Kidney epithelial cell (primary cell): ENCODE data around the gene PGBD1. TPM values are rescaled to one million over a fixed set of nuclear protein-coding genes. Genes with fewer than 3 reads are reported as not detected.

Experiments used
- DNase-seq: peaks from one replicate; pipeline ENCODE4 v3.0.0-alpha.2; 2010; ENCODE audit warnings: low read depth
- H3K27me3 ChIP-seq: 2 replicates; pipeline ENCODE4 v1.6.0; 2011; ENCODE audit warnings: low read length; ENCODE audit not compliant: control insufficient read depth, insufficient read depth
- H3K36me3 ChIP-seq: 2 replicates; pipeline ENCODE4 v1.5.1; 2011; ENCODE audit warnings: low read length; ENCODE audit not compliant: control insufficient read depth, insufficient read depth
- H3K4me3 ChIP-seq: 2 replicates; pipeline ENCODE4 v1.5.1; 2011; ENCODE audit warnings: low read depth, mild to moderate bottlenecking, control low read depth, low read length
- total RNA-seq: library from RNA; depleted of rRNA; stranded (reverse); fragments of >200 nt; gene quantifications from 2 replicates; pipeline ENCODE4 v1.2.3, GENCODE V29; 2015
- TF ChIP-seq, protein P1 (sequence below): IDR thresholded peaks from 2 replicates; pipeline ENCODE4 v1.5.1; 2011; ENCODE audit warnings: mild to moderate bottlenecking, moderate library complexity, low read length, control low read depth, inconsistent platforms; ENCODE audit not compliant: insufficient read depth, poor library complexity, severe bottlenecking

Gene PGBD1
- total RNA-seq, 1 donor from 2014 or later: 6.6 TPM

DNA sequence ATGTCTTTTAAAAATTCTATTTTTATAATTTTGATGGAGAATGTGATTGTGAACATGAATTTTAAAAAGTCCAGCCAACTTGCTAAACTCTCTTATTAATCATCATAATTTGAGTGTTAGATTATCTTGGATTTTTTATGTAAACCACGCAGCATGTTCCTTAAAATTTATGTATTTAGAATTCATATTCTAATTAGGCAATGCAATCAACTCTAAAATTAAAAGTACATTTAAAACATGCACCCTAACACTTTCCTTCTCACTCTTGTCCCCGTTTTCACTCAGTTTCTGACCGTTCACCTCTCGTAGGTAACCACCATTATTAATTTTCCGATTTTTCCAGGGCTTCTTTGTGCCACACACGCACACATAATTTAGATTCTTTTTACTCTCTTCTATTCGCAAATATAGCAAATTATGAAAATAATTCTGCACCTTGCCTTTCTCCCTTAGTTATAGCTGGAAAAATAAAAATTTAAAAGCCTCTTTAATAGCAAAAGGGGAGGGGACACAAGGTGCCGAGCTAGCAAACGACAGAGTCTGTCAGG is 68.0 kb downstream of the PGBD1 start:
- Histone ChIP-seq H3K36me3 (no peaks in the 10 kb centered on the region), H3K4me3 (peak overlapping the region; percentile 93), H3K27me3 (peaks cover 3% of the 10 kb centered on the region)
- TF ChIP-seq, protein P1, sequence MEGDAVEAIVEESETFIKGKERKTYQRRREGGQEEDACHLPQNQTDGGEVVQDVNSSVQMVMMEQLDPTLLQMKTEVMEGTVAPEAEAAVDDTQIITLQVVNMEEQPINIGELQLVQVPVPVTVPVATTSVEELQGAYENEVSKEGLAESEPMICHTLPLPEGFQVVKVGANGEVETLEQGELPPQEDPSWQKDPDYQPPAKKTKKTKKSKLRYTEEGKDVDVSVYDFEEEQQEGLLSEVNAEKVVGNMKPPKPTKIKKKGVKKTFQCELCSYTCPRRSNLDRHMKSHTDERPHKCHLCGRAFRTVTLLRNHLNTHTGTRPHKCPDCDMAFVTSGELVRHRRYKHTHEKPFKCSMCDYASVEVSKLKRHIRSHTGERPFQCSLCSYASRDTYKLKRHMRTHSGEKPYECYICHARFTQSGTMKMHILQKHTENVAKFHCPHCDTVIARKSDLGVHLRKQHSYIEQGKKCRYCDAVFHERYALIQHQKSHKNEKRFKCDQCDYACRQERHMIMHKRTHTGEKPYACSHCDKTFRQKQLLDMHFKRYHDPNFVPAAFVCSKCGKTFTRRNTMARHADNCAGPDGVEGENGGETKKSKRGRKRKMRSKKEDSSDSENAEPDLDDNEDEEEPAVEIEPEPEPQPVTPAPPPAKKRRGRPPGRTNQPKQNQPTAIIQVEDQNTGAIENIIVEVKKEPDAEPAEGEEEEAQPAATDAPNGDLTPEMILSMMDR: no peak
- DNase-seq: no peak

DNA sequence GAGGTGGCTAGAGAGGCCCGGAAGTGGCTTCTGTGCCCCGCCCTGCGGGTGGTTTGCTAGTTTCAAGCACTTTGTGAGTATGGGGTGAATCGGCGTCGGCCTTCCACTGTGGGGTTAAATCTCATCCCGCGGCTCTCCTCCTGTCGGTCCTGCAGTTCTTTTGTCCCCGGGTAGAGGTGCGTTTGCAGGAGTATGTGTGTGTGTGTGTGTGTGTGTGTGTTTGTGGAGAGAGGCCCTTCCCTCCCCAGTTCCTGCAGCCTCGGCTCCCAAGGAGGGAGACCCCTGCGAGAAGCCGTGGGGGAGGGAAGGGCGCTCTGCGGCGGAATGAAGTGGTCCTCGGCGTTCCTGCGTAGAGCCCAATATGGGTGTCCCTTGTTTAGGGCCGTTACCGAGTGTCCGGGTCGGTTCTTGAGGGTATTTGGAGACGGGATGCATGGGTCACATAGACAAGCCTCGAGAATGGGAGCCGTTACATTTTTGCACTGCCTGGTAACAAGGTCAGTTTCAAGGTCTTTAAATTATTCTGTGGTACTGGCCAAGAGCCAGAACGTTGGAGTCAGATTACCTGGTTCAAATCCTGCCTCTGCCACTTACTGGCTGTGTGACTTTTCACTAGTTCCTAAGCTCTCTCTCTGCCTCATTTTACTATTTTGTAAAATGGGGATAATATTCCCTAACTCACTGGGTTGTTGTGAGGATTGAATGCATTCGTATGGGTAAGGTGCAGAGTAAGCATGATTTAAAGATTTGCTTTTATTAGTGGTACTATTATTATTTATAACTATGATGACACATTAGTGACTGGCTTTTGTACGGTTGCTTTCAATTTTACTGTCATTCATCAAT is 68.7 kb downstream of the PGBD1 start, which contains the start of gene ZKSCAN3:
Gene ZKSCAN3, plus strand, starts transcription at position 56 of the 846 bp plus-strand sequence. CDS start 9,640 bp downstream, outside the sequence.
- Histone ChIP-seq H3K4me3 (peak within 1 kb of the TSS; percentile 93), H3K27me3 (peaks cover 3% of the 10 kb centered on the region), H3K36me3 (no peaks in the 10 kb centered on the region)
- no peak for DNase-seq
- TF ChIP-seq, protein P1: no peak

DNA sequence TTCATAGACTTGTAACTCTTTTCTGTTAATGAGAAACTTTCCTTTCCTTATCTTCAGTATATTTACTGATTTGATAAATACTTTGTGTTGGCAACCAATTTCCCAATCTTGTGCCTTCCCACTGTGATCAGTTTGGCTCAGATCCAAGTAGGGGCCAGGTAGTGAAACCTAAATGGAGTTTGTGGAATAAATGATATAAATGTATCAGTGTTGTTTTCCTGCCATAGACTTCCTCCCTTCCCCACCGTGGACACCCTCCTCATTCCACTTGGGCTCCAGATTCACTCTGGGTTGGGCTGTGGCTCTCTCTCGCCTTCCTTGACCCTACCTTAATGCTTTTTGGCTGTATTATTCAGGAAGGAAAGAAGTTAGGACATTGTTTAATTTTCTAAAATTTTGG is 69.7 kb downstream of the PGBD1 start:
- no peak for DNase-seq
- Histone ChIP-seq H3K4me3 (no peak overlapping the region), H3K36me3 (no peaks in the 10 kb centered on the region), H3K27me3 (peaks cover 3% of the 10 kb centered on the region)
- TF ChIP-seq, protein P1: no peak

DNA sequence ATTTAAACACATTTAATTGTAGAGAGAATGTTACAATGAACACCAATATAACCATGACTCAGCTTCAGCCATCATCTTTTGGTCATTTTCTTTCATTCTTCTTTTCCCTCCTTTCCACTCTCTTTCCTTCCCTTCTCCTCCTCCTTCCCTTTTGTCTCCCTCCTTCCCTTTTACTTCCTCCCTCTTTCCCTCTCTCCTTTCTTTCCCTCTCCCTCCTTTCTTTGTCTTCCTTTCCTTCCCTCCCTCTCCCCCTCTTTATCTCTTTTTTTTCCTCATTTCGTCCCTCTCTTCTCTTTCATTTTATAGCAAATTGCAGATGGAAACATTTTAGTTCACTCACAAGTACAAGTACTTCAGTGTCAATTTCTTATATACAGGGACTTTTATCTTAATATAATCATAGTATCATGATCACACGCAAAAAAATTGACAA is 70.1 kb downstream of the PGBD1 start:
- Histone ChIP-seq H3K36me3 (no peaks in the 10 kb centered on the region), H3K4me3 (no peak overlapping the region), H3K27me3 (peaks cover 3% of the 10 kb centered on the region)
- no peak for DNase-seq
- TF ChIP-seq, protein P1: no peak

Other genes with a start within 250 kb of the PGBD1 start
- 15.4 and 16.8 TPM in 2 replicates for gene ZNF165, start 201.0 kb upstream of the PGBD1 start, total RNA-seq
- 6.4 and 10.5 TPM in 2 replicates for gene ZSCAN16, start 157.0 kb upstream of the PGBD1 start, total RNA-seq
- gene ZKSCAN8, start 139.7 kb upstream of the PGBD1 start, total RNA-seq: 16.4 and 17.9 TPM in 2 replicates
- 19.2 and 23.7 TPM in 2 replicates for gene ZSCAN9, start 56.3 kb upstream of the PGBD1 start, total RNA-seq
- 3.8 and 4.4 TPM in 2 replicates for gene ZKSCAN4, start 29.3 kb upstream of the PGBD1 start, total RNA-seq
- gene NKAPL, start 22.3 kb upstream of the PGBD1 start, total RNA-seq: 1.0 and 1.1 TPM in 2 replicates
- gene ZSCAN26, start 14.4 kb upstream of the PGBD1 start, total RNA-seq: 15.8 and 18.6 TPM in 2 replicates
- 4.0 and 5.6 TPM in 2 replicates for gene ZSCAN31, start 54.6 kb downstream of the PGBD1 start, total RNA-seq
- gene ZKSCAN3, start 68.4 kb downstream of the PGBD1 start, total RNA-seq: 3.6 and 5.5 TPM in 2 replicates
- gene ZSCAN12, start 118.2 kb downstream of the PGBD1 start, total RNA-seq: 6.5 and 6.7 TPM in 2 replicates
- 1.6 and 3.1 TPM in 2 replicates for gene ZSCAN23, start 161.9 kb downstream of the PGBD1 start, total RNA-seq
- gene GPX6, start 234.2 kb downstream of the PGBD1 start, total RNA-seq: not detected in 2 replicates
- not detected in 2 replicates for gene GPX5, start 244.3 kb downstream of the PGBD1 start, total RNA-seq